NCI-H146 (cell line): Measurements from ENCODE around the gene GCGR.
A peak's percentile ranks its signal among the peaks of the same experiment; 100 is the strongest.

Source experiments
- DNase-seq: peaks from one replicate; lab custom pipeline; 2025; lab: John Stamatoyannopoulos, UW

GCGR gene

DNA sequence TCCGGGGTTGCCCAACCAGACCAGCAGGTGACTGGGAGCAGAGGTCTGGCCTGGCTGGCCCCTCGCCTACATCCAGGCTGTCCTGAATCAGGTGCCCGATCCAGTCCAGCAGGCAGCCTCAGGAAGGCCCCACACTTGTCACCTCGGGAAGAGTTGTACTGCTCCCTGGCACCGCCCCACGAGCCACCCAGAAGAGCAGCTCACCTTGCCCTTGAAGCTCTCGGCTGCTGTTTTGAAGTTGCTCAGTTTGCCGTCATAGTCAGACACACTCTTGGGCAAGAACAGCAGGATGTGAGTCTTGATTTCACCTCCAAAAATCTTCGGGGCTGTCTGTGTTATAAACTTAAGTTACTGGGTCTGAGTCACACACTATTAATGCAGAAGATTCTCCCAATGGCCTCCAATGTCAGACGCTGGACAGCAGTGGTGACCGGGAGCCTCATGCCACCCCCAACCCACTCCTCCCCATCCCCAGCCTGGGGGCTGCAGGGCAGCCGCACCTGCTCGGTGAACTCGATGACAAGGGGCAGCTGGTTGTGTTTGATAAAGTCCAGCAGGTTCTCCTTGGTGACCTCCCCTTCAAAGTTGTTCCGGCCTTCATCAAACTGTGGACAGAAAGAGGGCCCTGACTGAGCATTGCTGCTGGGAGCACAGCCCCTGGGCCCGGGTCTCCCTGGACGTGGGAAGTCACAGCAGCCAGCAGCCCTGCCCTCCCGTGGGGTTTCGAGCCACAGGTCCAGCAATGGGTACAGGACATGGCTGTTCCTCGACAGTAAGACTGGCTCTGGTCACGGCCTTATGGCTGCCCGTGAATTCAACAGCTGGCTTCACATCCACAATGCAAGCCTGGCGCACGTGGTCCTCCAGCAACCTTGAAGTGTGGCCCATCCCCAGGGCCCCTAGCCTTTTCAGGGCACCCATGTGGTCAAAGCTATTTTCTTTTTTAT is 43.1 kb downstream of the GCGR start:
- no peak for DNase-seq

DNA sequence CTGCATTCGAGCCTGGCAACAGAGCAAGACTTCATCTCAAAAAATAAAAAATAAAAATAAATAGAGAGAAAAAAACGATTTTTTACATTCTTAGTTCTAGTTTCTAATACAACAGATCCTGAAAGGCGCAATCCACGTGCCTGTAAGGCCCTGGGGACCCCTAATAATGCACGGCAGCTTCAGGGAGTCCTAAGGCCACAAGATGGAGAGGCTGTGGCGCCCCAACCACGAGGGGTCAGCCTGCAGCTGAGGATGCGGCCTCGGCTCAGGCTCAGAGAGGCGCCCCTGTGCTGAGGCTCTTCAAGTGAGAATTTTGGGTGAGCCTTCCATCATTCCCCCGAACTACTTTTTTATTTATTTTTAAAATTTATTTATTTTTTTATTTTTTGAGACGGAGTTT is 45.5 kb downstream of the GCGR start:
- DNase-seq: no peak

DNA sequence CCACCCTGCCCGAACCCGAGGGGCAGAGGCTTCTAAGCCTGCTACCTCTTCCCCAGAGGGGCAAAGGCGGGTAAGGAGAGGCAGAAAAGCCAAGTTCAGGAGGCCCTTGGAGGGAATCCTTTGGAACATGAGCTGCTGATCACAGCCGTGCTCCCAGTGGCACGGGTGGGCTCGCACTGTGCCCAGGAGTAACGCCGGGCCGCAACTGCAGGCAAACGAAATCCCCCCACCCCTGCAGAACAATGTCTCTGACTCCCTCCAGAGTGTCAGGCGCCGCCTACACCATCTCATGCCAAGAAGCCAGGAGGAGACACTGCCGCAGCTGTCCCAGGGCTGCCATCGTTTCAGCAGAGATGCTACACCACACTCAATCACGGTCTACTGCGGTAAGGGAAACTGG is 47.5 kb downstream of the GCGR start:
- no peak for DNase-seq

DNA sequence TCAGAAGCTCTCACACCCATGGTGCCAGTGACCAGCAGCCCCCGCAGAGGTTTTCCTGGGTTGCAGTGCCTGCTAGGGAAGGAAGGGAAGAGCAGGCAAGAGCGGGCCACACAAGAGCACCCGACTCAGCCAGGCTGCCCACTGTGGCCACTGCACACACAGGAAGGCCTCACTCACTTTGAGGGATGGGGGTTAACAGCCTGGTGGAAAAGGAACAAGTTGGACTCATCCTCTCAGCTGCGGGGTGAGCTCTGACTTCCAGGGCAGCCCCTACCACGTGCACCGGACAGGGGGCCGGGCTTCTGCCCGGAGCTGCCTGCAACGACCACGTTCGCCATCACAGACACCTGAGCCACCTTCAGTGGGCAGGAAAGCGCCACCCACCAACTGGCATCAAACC is 48.3 kb downstream of the GCGR start:
- no peak for DNase-seq

DNA sequence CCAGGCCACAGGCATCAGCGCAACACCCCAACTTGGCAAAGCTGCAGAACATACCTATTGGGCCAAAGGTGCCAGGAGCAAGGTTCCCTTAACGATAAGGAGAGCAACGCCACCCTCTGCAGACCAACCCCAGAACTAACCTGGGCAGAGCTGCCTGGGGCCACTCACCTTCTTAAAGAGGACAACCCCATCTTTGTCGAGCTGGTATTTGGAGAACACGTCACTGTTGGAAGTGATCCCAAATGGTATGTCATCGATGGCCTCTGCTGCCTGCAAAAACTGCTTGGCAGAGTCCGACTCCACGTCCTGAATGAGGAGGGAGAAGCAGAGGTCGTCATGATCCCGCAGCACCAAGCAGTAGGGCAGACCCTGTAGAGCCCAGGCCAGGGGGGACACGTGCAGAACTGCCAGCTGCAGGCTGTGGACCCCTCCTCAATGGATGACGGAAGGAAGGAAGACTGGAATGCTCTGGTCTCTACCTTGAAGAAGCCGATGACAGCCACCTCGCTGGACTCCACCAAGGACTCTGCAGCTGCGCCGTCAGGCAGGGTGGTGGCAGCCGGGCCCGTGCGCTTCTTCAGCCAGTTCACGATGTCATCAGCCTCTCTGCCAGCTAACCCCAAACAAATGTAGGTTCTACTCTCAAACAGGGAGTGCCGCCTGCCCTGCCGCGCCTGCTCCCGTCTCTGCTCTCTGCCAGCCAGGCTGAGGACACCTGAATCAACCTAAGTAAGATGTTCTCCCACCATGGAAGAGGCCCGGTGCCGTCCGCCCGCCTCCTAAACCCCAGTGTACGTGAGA is 51.2 kb downstream of the GCGR start:
- no peak for DNase-seq

DNA sequence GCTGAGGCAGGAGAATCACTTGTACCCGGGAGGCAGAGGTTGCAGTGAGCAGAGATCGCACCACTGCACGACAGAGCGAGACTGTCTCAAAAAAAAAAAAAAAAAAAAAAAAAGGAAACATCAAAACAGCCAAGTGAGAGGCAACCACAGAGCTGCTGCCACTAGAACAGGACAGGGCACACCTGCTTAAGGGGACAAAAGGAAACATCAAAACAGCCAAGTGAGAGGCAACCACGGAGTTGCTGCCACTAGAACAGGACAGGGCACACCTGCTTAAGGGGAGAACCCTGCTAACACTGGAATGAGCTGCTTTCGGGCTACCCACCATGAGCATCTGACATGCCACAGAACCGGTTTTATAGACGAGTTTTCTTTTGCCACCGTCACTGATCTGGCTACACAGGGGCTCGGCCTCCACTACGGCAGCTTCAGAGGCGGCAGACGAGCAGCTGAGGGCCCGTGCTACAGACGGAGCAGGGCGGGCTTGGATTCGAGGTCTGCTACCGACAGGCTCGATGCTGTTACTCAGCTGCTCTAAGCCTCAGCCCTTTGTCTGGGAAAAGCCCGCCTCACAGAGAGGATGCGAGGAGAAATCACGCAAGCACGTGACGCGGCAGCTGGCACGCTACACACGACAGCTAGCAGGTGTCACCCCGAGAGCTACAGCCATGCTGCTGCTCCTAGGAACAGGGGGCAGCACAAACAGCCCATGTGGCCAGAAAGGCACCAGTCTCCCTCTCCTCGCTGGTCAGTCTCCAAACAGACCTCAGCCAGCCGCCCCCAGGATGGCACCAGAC is 54.4 kb downstream of the GCGR start:
- no peak for DNase-seq

DNA sequence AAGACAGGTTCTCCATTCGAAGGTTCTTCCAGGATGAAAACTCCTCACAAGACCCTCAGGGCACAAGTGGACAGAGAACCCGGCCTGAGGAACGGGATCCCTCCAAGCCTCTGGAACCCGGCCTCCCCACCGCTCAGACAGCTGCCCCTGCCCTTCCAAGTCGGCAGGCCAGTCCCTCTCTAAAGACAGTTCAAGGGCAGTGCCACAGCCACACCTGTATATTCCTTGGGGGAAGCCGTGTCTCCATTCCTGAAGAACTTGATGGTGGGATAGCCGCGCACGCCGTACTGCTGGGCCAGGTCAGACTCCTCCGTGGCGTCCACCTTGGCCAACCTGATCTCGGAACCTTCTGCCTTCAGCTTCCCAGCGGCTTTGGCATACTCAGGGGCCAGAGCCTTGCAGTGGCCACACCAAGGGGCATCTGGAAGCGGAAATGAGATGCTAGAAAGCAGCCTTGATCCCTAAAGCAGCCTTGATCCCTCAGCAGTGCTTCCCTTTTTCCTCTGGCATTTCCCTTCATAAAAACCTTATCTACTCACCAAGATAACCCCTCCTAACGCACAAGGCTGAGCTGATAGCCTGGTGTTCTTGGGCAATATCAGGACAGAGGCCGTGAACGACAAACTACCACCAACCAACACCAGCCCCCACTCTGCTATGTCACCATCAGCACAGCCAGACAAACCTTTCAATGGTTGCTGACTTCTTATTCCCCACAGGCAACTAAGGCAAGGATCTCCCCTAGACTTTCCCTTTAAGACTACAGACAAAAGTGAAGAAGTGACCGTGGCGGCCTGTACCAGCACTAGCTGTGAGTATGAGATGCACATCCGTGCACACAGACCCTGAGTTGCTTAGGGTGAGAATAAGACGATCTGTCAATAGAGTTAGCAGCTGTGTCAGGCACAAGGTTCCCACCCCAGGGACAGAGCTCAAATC is 55.3 kb downstream of the GCGR start:
- no peak for DNase-seq

DNA sequence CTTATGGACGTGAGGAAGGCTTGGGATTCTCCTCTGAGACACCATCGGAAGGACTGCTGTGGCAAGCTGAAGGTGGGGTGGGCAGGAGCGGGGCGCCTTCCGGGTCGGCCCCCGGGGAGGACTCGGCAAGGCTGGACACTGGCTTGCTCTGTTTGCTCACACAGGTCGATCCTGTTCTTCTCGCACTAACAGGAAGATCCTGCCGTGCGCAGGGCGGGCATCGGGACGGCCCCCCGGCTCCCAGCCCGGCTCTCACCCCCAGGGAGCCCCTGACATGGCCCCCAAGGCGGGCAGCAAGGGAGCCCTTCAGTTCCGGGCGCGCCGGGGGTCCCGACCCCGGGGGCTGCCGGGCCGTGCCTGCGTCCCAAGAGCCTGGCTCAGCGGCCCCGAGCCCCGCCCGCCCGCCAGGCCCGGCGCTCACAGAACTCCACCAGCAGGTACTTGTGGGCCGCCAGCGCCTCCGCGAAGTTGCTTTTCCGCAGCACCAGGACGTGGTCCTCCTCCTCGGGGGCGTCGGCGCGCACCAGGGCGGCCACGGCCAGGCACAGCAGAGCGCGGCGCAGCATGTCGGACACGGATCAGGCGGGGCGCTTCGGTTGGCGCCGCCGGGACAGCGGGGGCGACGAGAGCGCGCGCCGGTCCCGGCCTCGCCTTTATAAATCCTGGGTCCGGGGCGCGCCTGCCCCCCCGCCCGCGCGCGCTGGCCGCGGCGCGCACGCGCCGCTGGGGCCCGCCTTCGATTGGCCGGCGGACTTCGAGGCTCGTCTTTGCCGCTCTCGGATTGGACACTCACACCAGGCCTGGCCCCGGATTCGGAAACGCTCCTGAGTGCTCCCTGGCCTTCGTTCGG is 56.2 kb downstream of the GCGR start, which contains the start of gene P4HB:
P4HB (minus strand) TSS at position 630 of the 850 bp plus-strand sequence; CDS start at position 566, 64 bp downstream.
- peak; percentile 48 for DNase-seq

DNA sequence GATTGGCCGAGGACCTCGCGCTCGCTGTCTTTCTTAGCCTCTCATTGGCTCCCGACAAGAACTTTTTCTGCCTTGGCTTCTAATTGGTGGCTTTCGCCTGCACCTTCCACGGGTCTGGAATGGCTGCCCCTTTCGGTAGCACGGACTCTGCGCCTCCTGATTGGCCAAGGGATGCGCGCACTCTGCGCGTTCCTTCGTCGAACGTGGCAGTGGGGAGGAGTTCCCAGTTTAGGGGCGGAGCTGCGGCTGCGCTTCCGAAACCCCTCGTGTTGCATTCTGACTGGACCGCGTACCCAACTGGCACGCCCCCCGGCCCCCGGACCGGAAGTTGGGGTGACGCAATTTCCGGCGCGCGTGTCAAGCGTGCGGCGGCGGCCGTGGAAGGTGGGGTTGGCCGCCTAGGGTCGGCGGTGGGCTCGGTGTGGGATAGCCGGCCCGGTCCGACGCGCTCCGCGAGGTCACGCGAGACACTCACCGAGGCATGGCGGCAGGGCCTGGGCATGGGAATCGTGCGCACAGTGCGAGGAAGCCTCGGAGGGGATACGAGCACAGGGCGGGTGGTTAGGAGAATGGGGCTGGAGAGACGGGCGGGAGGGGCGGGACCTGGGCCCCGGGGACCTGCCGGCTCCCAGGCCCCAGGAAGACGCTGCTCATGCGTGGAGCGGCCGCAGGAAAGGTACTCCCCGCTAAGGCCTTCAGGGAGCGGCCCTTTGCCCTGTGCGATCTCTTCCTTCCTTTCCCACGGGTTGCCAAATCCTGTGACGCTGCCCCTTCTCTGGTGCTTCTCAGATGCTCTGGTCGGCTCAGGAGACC is 57.0 kb downstream of the GCGR start:
- DNase-seq: peak; percentile 100

DNA sequence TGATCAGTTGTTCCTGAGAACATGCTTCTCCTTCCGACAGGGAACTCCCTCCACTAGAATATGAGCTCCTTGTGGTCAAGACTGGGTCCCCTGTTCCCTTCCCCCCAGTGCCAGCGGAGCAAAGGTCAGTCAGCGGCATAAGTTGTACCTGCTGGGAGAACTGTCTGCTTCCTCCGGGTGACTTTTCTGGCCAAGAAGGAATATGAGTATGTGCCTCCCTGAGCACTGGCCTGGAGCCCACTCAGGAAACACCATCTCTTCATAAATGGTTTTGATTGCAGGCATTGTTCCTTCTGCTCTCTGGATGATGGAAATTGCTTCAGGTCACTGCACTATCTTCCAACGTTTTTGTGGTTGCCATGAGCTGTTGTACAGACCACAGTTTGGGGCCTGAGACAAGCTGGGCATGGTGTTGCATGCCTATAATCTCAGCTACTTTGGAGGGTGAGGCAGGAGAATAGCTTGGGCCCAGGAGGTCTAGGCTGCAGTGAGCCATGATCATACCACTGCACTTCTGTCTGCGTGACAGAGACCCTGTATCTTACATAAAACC is 59.2 kb downstream of the GCGR start:
- no peak for DNase-seq
